ENCODE measurements around the gene CALN1.
"Not testable (repeated sequence)": the region's sequence is repeated elsewhere in the genome, so short reads cannot be mapped to it uniquely, and the experiment has no call there.

The CALN1 gene

GRCh38 chr7:72412121-72412618 is at the start of gene CALN1:
Gene CALN1, minus strand, starts transcription at chr7:72412338.
- DNase-seq (ENCODE audit: low read depth in 2 of 3, low spot score in 1 of 3) = not testable (repeated sequence)

- DNase-seq (ENCODE audit: low read depth in 2 of 3, low spot score in 1 of 3) = no peak
Measured at GRCh38 chr7:72453471-72453870, 41.3 kb upstream of the CALN1 start.

GRCh38 chr7:72447465-72448204 is 35.5 kb upstream of the CALN1 start:
- no peak for DNase-seq (ENCODE audit: low read depth in 2 of 3, low spot score in 1 of 3)

GRCh38 chr7:72446591-72447462 is 34.7 kb upstream of the CALN1 start:
- DNase-seq (ENCODE audit: low read depth in 2 of 3, low spot score in 1 of 3) = no peak

GRCh38 chr7:72446131-72446530 is 34.0 kb upstream of the CALN1 start:
- no peak for DNase-seq (ENCODE audit: low read depth in 2 of 3, low spot score in 1 of 3)

- DNase-seq (ENCODE audit: low read depth in 2 of 3, low spot score in 1 of 3) = no peak
Measured at GRCh38 chr7:72445580-72445979, 33.4 kb upstream of the CALN1 start.

GRCh38 chr7:72445075-72445474 is 32.9 kb upstream of the CALN1 start:
- no peak for DNase-seq (ENCODE audit: low read depth in 2 of 3, low spot score in 1 of 3)

GRCh38 chr7:72444026-72444776 is 32.1 kb upstream of the CALN1 start:
- DNase-seq (ENCODE audit: low read depth in 2 of 3, low spot score in 1 of 3) = no peak

- DNase-seq (ENCODE audit: low read depth in 2 of 3, low spot score in 1 of 3) = no peak
Measured at GRCh38 chr7:72441791-72442190, 29.7 kb upstream of the CALN1 start.

- DNase-seq (ENCODE audit: low read depth in 2 of 3, low spot score in 1 of 3) = no peak
Measured at GRCh38 chr7:72438491-72438890, 26.4 kb upstream of the CALN1 start.

GRCh38 chr7:72437610-72438009 is 25.5 kb upstream of the CALN1 start:
- no peak for DNase-seq (ENCODE audit: low read depth in 2 of 3, low spot score in 1 of 3)

- no peak for DNase-seq (ENCODE audit: low read depth in 2 of 3, low spot score in 1 of 3)
Measured at GRCh38 chr7:72437061-72437585, 25.0 kb upstream of the CALN1 start.

- DNase-seq (ENCODE audit: low read depth in 2 of 3, low spot score in 1 of 3) = no peak
Measured at GRCh38 chr7:72435925-72436480, 23.9 kb upstream of the CALN1 start.

GRCh38 chr7:72435366-72435765 is 23.2 kb upstream of the CALN1 start:
- no peak for DNase-seq (ENCODE audit: low read depth in 2 of 3, low spot score in 1 of 3)

GRCh38 chr7:72430531-72430930 is 18.4 kb upstream of the CALN1 start:
- no peak for DNase-seq (ENCODE audit: low read depth in 2 of 3, low spot score in 1 of 3)

- no peak for DNase-seq (ENCODE audit: low read depth in 2 of 3, low spot score in 1 of 3)
Measured at GRCh38 chr7:72429316-72429715, 17.2 kb upstream of the CALN1 start.

- DNase-seq (ENCODE audit: low read depth in 2 of 3, low spot score in 1 of 3) = no peak
Measured at GRCh38 chr7:72416846-72417245, 4.7 kb upstream of the CALN1 start.

GRCh38 chr7:72415586-72415985 is 3.4 kb upstream of the CALN1 start:
- no peak for DNase-seq (ENCODE audit: low read depth in 2 of 3, low spot score in 1 of 3)

- DNase-seq (ENCODE audit: low read depth in 2 of 3, low spot score in 1 of 3) = no peak
Measured at GRCh38 chr7:72413886-72414285, 1.7 kb upstream of the CALN1 start.

- DNase-seq (ENCODE audit: low read depth in 2 of 3, low spot score in 1 of 3) = no peak
Measured at GRCh38 chr7:72413290-72413689, 1.2 kb upstream of the CALN1 start.

- DNase-seq (ENCODE audit: low read depth in 2 of 3, low spot score in 1 of 3) = no peak
Measured at GRCh38 chr7:72411419-72411818, 719 bp downstream of the CALN1 start.

Measured in stimulated activated CD4-positive, alpha-beta T cell treated with anti-CD3 and anti-CD28 coated beads, Interleukin-12 subunit alpha, Interleukin-12 subunit beta, amount 100 ng/mL, for 48 hours (primary cell).